Hematopoietic multipotent progenitor cell treated with erythropoietin and hydrocortisone succinate and interleukin-3 and kit ligand, for 6 days (in vitro differentiated cells): ENCODE data around the gene SLC6A20.

ENCODE experiments used
- DNase-seq: peaks from one replicate; pipeline ENCODE4 v3.0.0-alpha.2; 2015

The SLC6A20 gene

DNA sequence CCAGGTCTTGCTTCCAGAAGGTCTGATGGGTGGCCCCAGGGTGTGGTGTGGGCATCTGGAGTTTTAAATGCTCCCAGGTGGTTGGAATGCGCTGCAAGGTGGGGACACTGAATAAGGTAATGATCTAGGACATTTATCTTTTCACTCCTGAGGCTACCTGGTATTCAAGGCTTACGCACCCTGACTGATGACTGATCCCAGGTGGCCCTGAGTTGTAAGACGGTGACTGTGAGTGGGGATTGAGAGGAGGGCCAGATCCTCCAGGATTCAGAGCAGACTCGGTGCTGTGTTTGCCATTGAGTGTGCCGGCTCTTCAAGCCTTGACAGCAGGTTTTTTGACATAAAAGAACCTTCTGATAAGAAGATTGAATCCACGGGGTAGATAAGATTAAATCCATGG lies 40.3 kb downstream of the SLC6A20 start:
- DNase-seq: no peak

DNA sequence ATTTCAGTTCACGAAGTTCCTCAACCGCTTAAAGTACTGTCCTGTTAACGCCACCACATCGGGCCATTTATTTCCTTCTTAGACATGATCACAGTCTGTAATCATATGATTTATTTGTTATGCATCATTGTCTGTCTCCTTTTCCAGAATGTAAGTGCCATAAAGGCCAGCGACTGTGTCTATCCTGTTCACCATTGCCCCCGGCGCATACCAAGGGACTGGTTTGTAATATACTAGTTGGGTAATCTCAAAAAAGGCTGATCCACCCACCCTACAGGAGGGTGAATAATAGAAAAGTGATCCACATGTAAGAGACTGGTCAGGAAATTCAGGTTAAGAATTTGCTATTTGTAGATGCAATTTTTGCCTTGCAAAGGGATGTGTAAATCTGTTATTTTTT lies 41.9 kb downstream of the SLC6A20 start:
- DNase-seq: no peak

DNA sequence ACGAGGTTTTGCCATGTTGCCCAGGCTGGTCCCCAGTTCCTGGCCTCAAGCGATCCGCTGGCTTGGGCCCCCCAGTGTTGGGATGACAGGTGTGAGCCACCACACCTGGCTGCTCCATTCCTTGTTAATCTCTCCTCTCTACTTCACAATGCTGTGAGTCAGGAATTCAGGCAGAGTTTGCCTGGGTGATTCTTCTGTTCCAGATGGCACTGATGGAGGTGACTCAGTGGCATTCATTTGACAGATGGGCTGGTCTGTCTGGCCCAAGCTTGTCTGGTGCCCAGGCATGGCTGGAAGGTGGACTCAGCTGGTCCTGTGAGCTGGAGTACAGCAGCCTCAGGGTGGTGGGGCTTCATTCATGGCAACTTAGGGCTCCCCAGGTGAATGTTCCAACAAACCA lies 43.2 kb downstream of the SLC6A20 start:
- DNase-seq: no peak

DNA sequence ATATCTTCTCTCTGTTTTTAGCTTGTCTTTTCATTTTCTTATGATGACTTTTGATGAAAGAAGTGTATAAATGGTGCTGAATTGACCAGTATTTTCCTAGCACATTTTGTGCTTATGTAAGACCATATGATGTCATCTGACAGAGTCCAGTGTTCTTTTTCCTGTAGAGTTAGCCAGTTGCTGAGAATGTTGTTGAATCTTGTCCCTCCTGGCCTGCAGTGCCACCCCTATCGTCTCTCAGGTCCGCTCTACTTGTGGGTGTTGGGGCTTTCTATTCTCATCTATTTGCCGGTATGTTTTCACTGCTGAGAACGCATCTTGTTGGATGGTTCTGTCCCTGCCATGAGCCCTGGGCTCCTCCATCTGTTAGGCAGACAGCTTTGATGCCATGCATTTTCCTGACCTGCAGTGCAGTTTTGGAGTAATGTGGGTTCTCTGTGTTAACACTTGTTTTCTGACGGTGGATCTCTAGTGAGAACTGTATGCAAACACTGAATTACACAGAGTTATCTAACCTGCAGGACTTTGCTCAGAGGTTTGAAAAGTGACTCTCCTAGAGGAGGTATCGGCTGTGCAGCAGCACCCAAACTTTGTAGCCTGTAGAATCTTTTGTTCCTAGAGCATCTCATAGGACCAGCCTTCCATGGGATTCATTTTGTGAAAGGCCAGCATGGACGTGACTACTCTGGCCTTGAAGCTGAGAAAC lies 44.6 kb downstream of the SLC6A20 start:
- DNase-seq: no peak

DNA sequence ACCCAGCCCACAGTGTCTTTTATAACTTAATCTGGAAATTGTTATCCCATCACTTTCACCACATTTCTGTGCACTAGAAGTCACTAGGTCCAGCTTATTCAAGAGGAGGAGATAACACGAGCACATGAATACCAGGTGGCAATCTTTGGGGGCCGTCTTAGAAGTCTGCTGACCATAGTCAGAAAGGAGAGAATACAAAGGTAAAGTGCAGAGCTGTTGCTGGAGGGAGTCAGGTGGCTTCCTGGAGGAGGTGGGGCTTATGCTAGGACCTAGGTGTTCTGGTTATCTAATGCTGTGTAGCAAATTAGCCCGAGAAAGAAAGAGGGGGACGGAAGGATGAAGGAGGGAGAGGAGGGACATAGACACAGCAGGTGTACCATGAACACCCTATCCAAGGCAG lies 46.5 kb downstream of the SLC6A20 start:
- no peak for DNase-seq

DNA sequence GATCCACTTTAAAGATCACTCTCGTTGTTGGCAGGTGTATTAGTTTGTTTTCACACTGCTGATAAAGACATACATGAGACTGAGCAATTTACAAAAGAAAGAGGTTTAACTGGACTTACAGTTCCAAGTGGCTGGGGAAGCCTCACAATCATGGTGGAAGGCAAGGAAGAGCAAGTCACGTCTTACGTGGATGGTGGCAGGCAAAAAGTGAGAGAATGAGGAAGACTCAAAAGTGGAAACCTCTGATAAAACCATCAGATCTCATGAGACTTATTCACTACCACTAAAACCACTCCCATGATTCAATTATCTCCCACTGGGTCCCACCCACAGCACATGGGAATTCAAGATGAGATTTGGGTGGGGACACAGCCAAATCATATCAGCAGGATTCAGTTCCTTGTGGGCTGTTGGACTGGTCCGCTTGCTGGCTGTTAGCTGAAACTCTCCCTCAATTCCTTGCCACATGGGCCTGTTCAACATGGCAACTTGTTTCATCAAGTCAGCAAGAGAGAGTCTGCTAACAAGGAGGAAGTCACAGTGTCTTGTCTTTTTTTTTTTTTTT lies 47.2 kb downstream of the SLC6A20 start:
- DNase-seq: peak; percentile 42

DNA sequence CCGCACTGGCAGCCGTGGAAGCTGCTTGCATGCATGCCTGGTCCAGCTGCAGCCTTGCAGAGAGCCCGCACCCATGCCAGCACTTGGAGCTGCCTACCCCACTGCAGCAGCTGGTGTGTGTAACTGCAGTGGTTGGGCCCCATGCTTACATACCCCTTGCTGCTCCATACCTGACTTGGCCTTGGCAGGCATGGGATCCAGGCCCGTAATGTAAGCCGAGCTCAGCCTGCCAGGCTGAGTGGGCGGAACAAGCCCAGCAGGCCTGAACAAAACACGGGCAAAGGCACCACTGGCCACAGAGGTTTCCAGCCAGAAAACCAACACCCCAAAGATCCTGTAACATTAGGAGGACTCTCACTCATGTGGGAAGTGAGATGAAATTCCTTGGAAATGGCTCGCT lies 48.3 kb downstream of the SLC6A20 start:
- no peak for DNase-seq

DNA sequence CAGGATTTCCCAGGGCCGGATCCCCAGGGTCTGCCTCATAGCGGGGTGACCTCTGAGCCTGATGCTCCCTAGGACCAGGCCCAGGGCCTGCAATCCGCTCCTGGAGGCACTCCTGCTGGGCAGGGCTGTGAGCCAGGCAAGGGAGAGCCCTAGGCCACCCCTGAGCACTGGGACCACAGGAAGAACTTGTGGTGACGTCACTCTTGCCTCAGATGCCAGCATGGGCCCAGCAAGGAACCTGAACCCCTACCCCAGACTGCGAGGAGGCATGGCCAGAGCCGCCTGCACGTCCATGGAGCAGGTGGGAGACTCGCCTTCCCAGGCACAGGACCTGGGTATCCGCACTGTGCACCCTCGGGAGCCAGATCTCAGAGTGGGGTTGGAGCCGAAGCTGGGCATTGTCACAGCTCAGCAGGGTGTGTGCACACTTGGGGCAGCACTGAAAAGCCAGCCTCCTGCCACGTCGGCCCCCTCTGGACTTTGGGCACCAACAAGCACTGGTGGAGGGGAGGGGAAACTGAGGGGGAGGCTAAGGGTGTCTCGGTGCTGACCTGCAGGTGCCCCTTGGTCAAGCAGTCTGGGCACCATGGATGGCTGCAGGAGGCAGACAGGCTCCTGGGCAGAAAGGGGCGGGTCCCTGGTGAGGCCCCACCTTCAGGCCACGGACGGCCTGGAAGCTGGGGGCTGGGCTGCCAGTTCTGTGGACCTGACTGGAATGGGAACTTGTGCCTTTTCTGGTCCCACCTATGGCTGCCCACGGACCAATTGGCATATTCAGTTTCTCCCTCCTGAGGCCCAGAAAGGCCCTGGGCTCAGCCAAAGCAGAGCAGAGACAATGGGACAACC lies 49.3 kb downstream of the SLC6A20 start:
- no peak for DNase-seq

DNA sequence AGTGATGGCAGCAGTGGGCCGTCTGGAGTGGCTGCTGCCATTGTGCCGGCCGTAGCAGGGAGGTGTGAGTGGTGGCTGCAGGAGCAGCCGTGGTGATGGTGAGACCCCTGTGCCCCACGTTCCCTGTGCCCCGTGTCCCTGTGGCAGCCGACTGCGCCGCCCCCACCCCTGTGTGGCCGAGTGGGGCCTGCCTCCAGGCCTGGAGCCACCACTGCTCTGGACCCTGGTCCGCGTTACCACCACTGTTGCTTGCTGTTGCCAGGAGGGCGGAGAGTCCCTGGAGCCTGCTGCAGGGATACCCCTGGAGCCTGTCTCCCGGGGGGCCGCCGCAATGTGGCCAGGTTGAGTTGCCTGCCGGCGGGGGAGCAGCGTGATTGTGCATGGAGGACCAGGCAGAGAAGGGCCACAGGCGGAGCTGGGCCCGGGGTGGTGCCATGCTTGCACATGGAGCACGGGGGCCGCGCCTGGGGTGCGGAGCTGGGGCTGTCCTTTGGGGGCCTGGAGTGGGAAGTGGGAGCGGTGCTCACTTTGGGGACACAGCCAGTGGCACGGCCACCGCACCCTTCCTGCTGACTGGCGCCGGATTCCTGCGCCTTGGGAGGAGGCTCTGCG lies 50.1 kb downstream of the SLC6A20 start:
- DNase-seq: no peak

DNA sequence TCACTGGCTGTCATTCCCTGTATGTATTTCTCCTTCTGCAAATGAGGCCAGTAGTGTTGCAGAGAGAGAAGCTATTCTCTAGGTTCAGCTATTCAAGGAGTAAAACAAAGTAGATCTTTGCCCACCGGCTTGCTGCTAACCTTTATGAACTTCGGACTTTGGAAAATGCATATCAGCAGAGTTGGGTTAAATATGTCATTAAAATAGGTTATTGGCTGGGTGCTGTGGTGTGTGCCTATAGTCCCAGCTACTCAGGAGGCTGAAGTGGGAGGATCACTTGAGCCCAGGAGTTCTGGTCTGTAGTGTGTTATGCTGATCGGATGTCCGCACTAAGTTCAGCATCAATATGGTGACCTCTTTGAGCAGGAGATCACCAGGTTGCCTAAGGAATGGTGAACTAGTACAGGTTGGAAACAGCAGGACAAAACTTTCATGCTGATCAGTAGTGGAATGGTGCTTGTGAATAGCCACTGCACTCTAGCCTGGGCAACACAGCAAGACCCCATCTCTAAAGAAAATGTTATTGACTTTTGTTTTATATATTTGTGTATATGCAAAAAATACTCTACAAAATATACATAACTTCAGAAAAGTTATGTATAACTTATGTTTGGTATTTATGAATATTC lies 53.8 kb downstream of the SLC6A20 start:
- DNase-seq: no peak

DNA sequence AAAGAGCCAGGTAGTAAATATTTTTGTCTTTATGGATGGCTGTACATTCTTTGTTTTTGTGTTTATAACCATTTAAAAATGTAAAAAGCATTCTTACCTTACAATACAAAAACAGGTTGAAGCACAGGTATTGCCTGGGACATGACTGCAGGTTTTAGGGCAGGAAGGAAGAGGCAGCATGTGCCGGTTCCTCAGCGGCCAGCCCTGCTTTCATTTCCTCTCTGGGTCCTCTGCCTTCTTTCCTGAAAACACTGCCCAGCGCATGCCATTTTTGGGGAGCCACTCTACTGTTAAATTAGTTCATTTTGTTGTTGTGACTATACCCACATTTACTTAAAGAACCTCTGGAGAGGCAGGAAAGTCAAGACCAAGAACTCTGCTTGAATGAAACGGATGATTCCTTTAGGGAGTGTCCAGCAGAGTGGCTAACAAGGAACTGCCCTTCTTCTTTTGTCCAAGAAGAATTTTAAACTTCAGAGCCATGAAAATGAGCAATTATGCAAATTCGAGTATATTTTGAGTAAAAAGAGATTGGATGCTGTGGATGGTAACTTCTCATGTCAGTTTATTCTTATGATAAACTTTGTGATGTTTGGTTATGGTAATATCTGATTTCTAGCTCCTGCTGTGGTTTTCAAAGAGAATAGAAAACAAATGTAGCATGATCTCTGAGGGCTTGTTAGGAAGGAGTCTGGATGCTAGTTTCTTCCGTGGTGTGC lies 54.4 kb downstream of the SLC6A20 start:
- no peak for DNase-seq

DNA sequence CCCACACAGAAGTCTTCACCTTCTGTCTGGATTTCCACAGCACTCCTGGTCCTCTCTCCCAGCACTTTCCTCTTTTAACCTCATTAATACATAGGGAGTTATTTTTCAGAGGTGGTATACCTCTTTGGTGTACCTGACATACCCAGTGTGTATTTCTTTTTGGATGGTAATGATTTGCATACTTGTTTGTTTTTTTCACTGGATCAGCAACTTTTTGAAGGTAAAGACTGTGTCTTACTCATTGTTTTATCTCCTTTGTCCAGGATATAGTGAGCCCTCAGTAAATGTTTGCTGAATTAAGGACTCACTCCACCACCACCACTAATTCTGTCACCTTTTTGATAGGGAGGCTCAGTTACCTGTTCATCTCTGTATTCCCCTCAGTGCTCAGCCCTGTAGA lies 55.1 kb downstream of the SLC6A20 start:
- no peak for DNase-seq

DNA sequence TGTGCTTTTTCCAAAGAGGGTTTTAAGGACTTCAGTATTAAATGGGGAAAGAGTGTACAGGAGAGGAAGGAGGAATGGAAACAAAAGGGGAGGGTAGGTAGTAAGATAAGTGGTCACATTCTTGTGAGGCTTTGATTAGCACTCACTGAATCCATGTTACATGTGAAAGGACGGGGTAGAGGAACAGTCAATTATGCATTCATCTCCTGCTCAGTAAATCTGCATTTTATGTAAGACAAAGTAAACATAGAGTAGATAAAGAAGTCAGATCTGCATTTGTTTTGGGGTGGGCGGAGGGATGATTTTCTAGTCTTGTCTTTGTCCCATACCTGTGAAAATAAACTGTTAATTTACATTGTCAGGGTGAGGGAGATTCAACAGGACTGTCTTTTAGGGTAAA lies 56.3 kb downstream of the SLC6A20 start:
- no peak for DNase-seq

DNA sequence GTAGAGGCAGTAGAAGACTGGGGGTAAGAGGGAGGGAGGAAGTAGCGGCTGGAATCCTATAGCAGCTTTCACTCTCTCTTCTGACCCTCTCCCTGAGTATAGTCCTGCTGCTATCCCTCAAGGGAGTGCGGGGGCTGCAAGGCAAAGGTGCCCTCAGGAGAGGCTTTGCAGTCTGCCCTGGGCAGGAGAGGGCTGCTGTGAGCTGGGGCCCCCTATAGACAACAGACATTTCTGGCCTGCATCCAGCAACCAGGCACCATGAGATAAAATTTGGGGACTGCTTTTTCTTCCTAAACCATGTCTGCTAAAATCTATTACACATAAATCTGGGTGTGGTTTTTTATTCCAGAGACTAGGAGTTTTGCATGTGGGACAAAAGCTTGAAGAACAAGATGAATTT lies 59.1 kb downstream of the SLC6A20 start:
- peak; percentile 61 for DNase-seq

DNA sequence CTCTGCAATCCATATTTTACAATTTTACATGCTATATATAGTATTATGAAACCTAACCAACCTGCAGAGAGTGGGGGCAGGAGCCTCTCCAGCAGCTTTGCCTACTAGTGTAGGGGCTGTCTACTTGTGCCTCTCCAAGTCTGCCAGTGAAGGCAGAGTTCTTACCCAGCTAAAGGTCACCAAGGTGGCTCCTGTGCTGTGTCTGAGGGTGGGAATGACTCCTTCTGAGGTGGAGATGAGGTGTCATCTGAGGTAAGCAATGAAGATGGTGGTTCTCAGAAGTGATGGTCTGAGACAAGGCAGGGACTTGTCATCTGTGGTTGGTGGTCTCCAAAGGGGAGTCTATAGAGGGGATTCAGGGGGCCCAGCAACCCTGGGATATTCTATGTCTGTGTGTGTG lies 59.6 kb downstream of the SLC6A20 start:
- no peak for DNase-seq

DNA sequence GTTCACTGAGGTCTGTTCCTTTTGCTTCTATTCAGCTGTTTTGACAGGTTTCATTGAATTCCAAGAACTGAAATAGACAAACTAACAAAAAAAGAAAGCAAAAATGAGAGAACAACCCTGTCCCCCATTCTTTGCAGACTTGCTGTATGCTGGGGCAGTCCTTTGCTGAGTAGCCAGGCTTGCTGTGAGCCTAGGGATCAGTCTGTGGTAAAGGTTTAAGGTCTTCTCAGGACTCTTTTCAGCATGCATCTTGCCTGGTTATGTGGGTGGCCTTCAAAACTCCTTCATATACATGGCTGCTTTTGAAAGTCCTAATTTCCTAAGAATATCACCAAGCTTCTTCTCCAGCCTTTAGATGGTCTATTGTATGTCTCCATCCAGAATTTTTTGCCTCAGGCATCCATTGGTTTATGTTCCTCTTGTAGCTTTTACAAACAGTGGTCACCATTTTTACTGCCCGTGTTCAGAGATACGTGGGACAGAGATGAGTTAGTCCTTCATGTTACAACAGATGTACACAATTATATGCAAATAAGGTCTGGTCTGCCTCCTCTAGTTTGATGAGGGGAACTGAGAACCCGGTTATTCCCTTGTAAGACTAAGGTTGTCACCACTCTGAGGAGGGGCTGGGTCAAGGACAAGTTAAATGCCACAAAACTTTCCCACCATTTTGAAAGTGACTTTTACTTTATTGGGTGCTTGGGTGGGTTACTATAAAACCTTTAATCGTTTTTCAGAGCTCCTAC lies 65.8 kb downstream of the SLC6A20 start:
- no peak for DNase-seq

DNA sequence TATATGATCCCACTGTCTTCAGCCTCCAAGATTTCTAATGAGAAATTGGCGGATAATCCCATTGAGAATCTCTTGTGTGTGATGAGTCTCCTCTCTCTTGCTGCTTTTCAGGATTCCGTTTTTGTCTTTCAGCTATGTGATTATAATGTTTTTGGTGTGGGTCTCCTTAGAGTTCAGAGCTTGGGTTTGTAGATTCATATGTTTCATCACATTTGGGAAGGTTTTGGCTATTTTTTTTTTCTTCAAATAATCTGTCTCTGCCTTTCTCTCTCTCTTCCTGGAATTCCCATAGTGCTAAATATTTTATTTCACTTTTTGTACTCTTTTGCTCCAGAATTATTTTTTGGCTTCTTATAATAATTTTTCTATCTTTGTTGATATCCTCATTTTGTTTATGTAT lies 66.7 kb downstream of the SLC6A20 start:
- DNase-seq: no peak

DNA sequence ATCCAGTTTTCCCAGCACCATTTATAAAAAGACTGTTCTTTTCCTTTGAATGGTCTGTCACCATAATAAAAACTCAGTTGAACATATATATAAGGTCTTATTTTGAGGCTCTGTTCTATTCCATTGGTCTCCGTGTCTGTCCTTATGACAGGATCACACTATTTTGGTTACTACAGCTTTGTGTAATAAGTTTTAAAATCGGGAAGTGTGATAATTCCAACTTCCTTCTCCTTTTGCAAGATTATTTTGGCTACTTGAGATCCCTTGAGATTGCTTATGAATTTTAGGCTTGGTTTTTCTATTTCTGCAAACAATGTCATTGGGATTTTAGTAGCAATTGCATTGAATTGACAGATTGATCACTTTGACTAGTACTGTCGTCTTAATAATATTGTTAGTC lies 71.4 kb downstream of the SLC6A20 start:
- no peak for DNase-seq

DNA sequence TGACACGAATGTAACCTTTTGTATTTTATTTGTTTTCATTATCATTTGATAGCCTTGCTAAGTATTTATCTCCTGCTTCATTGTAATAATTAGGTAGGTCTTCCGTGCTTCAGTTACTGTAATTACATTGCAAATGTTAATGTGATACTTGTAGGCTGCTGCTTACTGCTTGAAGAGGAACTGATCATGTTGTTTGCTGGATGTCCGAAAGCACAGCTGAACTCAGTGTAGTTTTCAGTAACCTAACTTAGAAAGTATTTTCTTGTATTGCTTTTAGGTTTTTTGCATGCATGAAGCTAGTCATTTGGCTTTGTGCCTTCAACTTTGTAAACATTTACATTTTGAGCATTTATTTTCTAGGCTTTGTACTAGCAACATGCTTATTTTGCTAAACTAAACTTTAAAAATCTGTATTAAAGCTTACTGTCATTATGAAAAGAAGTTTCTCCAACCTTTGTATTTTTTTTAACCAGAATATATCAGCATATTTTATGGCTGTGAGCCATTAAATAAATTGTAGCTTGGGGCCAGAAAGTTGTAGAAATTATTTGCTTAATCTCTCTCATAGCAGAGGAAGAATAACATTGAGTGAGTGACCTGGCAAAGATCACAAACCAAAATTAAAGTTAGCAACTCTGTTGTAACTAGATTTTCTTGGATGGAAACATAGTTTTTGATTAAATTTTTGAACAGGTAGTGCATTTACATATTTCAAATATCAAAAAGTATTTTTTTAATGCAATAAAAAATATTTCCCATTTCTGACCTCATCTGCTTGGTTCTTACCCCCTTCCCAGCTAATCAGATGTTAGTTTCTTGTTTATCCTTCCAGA lies 76.5 kb downstream of the SLC6A20 start:
- DNase-seq: no peak

DNA sequence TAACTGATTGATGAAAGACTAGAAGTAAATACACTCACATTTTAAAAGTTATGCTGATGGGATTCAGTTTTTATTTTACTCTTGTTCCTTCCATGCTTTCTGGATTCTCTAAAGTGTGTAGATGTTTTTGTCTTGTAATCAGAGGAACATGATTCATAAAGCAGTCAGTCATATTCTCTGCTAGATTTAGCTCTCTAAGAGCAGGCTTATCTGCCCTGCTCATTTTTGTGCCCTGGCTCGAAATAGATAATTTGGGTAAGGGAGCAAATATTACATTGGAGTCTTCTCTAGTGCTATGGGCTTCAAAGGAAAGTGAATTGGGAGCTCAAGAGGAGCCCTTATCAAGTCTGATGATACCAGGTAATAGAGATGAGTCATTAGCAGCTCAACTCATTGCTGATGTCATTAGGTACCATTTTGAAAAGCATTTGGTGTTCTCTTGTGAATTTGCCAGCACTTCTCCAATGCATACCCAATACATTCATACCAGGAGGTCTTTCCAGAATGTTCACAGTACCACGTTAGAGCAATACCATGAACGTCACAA lies 79.5 kb downstream of the SLC6A20 start:
- DNase-seq: no peak

DNA sequence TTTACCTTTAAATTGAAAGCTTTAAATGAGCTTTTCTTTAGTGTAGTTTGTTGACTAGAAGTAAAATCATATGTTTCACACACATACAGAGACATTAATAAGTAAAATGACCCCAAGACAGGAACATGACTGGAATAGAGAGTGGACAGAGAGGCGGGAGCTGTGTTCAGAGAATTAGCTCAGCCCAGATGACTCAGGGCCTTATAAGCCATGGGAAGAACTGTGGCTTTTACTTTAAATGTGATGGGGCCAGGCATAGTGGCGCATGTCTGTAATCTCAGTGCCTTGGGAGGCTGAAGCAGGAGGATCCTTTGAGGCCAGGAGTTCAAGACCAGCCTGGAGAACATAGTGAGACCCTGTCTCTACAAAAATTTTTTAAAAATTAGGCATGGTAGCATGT lies 80.4 kb downstream of the SLC6A20 start:
- DNase-seq: no peak
